GM21717 (cell line): ENCODE measurements around the gene CELF2.
A peak's percentile ranks its signal among the peaks of the same experiment; 100 is the strongest.

ENCODE experiments used
- ATAC-seq: cut with Tn5 transposase; IDR thresholded peaks from one replicate; pipeline ENCODE4 v1.9.1; 2021; ENCODE audit warnings: mild to moderate bottlenecking, moderate library complexity; ENCODE audit not compliant: unreplicated experiment

The CELF2 gene

GRCh38 chr10:11215471-11215870, 197.8 kb downstream of the CELF2 start:
- no peak for ATAC-seq

DNA sequence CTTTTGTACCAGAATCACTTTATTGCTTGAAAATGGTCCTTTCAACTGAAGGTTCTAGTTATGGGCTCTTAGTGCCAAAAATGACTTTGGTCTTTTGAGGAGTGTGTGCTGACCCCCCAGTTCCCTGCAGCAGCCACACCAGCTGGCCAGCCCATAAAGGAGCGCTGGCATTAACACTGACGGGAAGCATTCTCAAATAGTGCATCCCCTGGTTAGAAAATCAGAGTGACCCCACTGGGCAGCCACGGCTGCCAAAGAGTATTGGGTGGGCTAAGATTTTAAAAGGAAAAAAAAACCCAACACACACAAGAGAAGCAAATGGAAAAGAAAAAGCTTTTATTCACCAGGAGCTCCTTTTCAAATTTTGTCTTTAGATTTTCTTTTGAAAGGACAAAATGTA, 199.8 kb downstream of the CELF2 start:
- ATAC-seq: no peak

DNA sequence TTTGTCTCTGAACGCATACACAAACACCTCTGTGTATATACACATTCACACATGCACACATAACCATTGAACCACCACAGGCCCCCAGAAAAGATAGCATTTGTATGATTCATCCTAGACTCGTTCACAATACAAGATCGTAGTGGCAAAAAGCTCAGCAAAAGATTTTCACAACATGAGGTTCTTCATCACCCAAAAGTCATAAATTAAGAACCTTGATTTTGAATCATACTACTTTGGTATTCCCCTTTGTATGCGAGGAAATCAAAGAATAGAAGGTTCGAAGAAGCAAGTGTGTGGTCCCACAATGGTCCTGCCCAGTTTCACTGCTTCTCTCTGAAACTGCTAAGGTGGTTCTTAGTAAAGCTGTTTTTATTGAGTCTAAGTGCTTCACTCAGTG, 200.7 kb downstream of the CELF2 start:
- ATAC-seq: no peak

GRCh38 chr10:11219431-11219830, 201.8 kb downstream of the CELF2 start:
- ATAC-seq: no peak

DNA sequence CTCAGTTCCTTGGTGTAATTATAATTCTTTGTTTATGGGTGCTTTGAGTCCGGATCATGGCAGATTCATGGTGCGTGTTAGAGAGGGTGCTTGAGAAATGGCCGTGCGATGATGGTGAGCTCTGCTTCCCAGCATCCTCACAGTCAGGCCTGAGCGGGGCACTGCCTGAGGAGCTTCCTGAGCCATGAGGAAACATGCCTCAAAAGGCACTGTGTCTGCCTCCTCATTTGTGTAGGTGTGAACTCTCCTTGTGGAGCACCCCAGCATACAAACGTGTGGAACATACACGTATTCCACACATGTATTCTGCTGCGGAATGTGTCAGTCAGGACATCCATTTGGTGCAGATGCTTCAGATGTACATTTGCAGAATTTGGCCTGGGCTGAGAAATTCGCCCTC, 205.4 kb downstream of the CELF2 start:
- ATAC-seq: no peak

DNA sequence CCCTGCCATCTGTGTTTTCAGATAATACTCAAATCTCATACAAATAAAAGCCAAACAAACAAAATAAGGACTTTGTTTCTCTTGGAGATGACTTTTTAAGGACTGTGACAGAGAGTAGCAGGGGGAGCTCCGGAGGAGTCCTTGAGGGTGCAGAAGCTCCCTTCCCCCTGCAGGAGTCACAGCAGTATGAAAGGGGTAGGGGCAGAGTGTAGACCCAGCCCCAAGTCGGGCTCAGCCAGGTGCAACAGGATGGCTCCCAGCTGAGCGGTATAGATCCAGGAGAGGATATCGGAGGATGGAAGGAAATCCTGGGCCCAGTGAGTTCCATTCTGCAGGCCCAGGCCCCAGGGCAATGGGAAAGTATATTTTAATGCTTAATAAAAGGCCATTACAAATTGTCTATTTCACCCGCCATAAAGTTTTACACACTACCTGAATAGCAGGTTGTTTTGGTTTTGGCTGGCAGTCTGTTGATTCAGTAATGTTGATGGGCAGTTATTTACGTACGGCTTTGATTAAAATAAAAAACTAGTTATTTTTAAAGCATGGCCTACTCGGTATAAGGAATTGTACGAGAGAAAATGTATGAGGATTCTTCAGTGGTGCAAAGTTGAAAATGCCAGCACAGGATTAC, 206.0 kb downstream of the CELF2 start:
- ATAC-seq: no peak

DNA sequence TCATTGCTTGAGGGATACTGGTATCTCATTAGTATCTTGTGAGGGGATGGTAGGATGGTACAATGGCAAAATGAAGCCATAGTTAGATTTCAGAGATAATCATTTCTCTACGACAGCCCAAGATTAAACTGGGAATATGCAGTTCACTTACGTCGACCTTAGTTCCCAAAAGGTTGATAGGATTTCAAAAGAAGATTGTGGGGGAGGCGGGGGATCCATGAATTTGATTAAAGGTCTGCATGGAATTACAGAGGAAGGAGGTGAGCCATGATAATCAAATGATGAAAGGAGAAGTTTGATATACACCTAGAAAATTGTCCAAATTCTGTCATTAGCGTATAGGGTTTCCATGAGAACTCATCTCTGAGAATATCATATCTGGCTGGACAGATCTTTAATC, 206.6 kb downstream of the CELF2 start:
- no peak for ATAC-seq

DNA sequence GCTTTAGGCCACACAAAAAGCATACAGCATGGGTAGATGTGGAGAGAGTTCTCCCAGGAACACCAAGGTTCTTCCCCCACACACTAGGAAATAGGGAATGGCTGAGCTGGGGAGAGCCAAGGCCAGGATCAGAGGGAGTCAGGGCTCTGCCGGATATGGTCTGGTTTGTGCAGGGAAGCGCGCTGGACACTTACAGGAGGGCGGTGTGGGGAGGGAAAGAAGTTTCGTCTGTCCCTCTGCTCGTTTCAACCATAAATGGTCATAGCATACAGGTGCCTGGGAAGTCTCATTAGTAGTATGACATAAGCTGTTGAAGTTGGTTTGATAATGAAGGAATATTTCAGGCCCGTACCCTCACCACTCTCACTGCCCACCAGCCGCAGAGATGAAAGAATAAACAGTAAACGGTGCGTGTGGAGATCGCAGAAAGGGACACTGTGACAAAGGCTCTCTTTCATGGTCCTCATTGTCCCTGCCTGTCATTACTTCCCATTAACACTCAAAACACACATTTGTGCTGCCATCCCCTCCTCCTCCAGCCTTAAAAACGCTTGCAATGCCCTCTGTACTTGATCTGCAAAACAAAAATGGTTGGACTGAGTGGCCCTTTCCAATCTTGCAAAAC, 207.2 kb downstream of the CELF2 start:
- no peak for ATAC-seq

- peak; percentile 64 for ATAC-seq
Observed at GRCh38 chr10:11225935-11226334, 208.3 kb downstream of the CELF2 start.

DNA sequence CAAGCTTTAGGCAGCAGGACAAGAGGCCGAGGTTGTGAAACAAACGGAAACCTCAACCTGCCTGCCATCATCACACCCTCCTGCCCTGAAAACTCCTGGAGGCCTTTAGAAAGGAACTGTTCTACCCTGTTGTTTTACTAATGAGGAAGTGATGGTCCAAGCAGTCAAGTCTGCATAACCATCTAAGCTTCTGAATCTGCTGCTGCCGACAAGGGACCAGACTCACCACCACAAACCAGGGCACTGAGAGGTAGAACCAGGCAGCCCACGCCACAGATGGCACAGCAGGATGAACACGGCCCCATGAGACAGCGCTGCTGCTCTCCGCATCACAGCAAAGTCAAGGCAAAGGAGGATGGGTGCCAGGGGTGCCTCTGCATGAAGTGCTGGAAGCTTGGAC, 209.4 kb downstream of the CELF2 start:
- ATAC-seq: peak; percentile 54

GRCh38 chr10:11229893-11230292, 212.2 kb downstream of the CELF2 start:
- ATAC-seq: no peak

DNA sequence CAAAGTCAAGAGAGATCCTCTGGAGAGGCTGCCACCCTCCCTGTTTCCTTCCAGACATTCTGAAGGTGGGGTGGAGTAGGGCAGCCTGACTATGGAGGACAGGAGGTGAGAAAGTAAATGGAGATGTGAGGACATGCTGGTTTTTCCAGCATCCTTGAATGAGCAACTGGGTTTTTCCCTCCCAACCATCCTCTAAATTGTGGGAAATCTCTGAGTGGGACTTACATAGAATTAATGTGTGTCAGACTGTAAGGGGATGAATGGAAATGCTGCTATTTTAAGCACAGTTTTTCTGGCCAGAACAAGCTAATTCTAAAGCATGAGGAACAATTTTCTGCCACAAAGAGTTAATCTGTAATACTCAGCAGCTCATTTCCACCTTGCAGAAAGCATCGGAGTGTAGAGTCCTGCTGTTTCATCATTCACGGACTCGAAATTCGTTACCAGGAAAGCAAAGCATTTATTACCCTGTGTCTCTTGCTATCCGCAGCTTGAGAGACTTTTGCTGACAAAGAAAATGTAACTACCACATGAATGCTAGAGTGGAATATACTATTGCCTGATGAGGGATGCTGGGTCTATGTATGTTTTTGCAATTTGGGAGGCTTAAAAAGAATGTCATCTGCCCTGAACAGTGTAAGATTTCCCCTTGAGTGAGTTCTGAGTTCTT, 213.0 kb downstream of the CELF2 start:
- ATAC-seq: no peak

GRCh38 chr10:11231285-11231684, 213.6 kb downstream of the CELF2 start:
- ATAC-seq: no peak

GRCh38 chr10:11232222-11232961, 214.7 kb downstream of the CELF2 start:
- ATAC-seq: no peak

- ATAC-seq: no peak
Observed at GRCh38 chr10:11234857-11235531, 217.3 kb downstream of the CELF2 start.

DNA sequence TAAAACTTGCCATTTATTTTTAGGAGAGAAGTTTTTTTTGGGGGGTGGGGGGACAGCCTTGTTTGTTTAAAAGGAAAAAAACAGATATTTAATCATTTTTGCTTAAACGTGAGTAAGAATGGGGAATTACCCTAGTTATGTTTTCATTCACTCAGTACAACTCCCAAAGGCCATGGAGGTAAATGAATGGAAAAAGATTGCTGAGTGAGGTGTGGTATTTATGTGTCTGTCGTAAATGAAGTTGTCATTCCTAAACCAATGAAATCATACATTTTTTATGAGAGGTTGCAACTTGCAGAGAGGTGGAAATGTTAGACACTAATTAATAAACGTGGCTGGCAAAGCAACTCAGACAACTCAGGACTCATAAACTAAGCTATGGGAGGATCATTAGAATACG, 218.1 kb downstream of the CELF2 start:
- no peak for ATAC-seq

DNA sequence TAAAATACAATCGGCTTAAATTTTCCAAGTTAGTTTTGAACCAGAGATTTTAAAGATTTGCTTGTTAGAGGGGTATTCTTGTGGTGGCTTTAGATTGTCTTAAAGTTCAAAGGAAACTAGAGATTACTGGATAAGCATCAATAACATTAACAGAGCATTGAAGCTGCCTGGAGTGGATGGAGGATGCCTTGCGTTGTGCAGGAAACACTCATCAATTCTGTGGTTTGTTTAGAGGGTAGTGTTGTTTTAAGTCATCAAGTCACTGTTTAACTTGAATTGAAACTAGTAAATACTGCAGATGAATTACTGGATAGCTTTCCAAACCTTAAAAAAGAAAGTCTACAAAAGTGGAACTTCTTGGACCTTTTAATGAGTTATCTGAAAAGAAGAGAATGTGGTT, 218.6 kb downstream of the CELF2 start:
- ATAC-seq: peak; percentile 62

- peak; percentile 35 for ATAC-seq
Observed at GRCh38 chr10:11237571-11237970, 219.9 kb downstream of the CELF2 start.

- no peak for ATAC-seq
Observed at GRCh38 chr10:11238893-11239292, 221.2 kb downstream of the CELF2 start.

- no peak for ATAC-seq
Observed at GRCh38 chr10:11240641-11241040, 223.0 kb downstream of the CELF2 start.
